ENCODE data around the gene LDHAL6A. TPM values are rescaled to one million over a fixed set of nuclear protein-coding genes. Genes with fewer than 3 reads are reported as not detected.

The LDHAL6A gene
- total and polyA plus RNA-seq, 2 donors (not counting 3 experiments of a cell fraction or from before 2014, with no cell fraction given) = not detected

- dilution Hi-C loops (cut with MboI; ENCODE audit: extremely low pct_ligation_motif_present, low sequenced_read_pairs) = no loop called here
- no peak for DNase-seq (ENCODE audit: low read depth, low spot score)
- H4K20me1 ChIP-seq (replicated peaks; ENCODE audit: control insufficient read depth, extremely low read depth, insufficient read depth, low read length) = no peaks in the 10 kb centered on the region
- peaks cover 6% of the 10 kb centered on the region for H3K4me1 ChIP-seq (ENCODE audit: control insufficient read depth, extremely low read depth, insufficient read depth, low read length)
- ChIA-PET CTCF (interaction anchor here (1.7 kb wide), 1 partner anchor 277 kb away, joined by 4 read pairs; no protein-coding TSS in a partner anchor), POLR2A (no interaction called here)
- H3K36me3 ChIP-seq (ENCODE audit: control insufficient read depth in 2 of 2, extremely low read depth in 1 of 2, insufficient read depth in 2 of 2, low read length in 2 of 2) = no peaks in the 10 kb centered on the region
- H2AFZ ChIP-seq (ENCODE audit: low read depth, low read length) = no peak overlapping the region
- H3K4me2 ChIP-seq (ENCODE audit: insufficient read depth, low read length) = no peak overlapping the region
- H3K4me3 ChIP-seq (replicated peaks in 1 of 3; ENCODE audit: insufficient read depth in 1 of 3, low read depth in 1 of 3, low read length in 3 of 3) = no peak overlapping the region
- H3K9ac ChIP-seq (replicated peaks; ENCODE audit: extremely low read depth, insufficient read depth, low read length) = no peak overlapping the region
- H3K9me1 ChIP-seq (replicated peaks; ENCODE audit: control insufficient read depth, extremely low read depth, insufficient read depth, low read length) = no peaks in the 10 kb centered on the region
- no TSS peak for BruUV-seq (replicated peaks)
- H3K79me2 ChIP-seq (ENCODE audit: control insufficient read depth, insufficient read depth, low read length) = peaks cover 26% of the 10 kb centered on the region
- H3K27me3 ChIP-seq (ENCODE audit: control insufficient read depth in 2 of 2, insufficient read depth in 2 of 2, low read length in 2 of 2) = no peaks in the 10 kb centered on the region
- intact Hi-C loops (cut with micrococcal nuclease) = loop anchor here (10.0 kb wide), 1 partner anchor 276 kb away; the partner anchor contains the start of gene SAA2
- no peak for TF ChIP-seq FOS (IDR thresholded peaks at IDR 0.05; ENCODE audit: borderline replicate concordance, insufficient read depth, low read length)
- TF ChIP-seq MYC (IDR thresholded peaks at IDR 0.05; ENCODE audit: low read depth, low read length) = no peak
- no peak for TF ChIP-seq EZH2 (IDR thresholded peaks at IDR 0.05; ENCODE audit: borderline replicate concordance, low read depth, low read length, severe bottlenecking)
- no peak for TF ChIP-seq POLR2AphosphoS5 (IDR thresholded peaks at IDR 0.05; ENCODE audit: insufficient read depth, low read depth, low read length)
- no peak for TF ChIP-seq JUN (IDR thresholded peaks at IDR 0.05; ENCODE audit: borderline replicate concordance, insufficient read depth, insufficient read length, low read depth)
- TF ChIP-seq, protein P1, sequence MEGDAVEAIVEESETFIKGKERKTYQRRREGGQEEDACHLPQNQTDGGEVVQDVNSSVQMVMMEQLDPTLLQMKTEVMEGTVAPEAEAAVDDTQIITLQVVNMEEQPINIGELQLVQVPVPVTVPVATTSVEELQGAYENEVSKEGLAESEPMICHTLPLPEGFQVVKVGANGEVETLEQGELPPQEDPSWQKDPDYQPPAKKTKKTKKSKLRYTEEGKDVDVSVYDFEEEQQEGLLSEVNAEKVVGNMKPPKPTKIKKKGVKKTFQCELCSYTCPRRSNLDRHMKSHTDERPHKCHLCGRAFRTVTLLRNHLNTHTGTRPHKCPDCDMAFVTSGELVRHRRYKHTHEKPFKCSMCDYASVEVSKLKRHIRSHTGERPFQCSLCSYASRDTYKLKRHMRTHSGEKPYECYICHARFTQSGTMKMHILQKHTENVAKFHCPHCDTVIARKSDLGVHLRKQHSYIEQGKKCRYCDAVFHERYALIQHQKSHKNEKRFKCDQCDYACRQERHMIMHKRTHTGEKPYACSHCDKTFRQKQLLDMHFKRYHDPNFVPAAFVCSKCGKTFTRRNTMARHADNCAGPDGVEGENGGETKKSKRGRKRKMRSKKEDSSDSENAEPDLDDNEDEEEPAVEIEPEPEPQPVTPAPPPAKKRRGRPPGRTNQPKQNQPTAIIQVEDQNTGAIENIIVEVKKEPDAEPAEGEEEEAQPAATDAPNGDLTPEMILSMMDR (IDR thresholded peaks at IDR 0.05; ENCODE audit: extremely low read depth in 1 of 2, insufficient read depth in 1 of 2, low read depth in 1 of 2, low read length in 2 of 2) = no peak
- TF ChIP-seq, protein P2, sequence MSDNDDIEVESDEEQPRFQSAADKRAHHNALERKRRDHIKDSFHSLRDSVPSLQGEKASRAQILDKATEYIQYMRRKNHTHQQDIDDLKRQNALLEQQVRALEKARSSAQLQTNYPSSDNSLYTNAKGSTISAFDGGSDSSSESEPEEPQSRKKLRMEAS (IDR thresholded peaks at IDR 0.05; ENCODE audit: insufficient read depth, insufficient read length) = no peak
- TF ChIP-seq GATA2 (IDR thresholded peaks at IDR 0.05; ENCODE audit: insufficient read depth, insufficient read length, low read depth, low read length) = no peak
- no peak for TF ChIP-seq POLR2A (IDR thresholded peaks at IDR 0.05; ENCODE audit: low read depth, low read length)
- H3K27ac ChIP-seq (ENCODE audit: insufficient read depth, low read depth, low read length) = no peak overlapping the region
- no peak for FAIRE-seq
- no peaks in the 10 kb centered on the region for H3K9me3 ChIP-seq (replicated peaks; ENCODE audit: control insufficient read depth, insufficient read depth, low read length)
Measured at GRCh38 chr11:18521122-18521521, 65.5 kb downstream of the LDHAL6A start.
